ENCODE results near the gene KRT37.
"Not testable (repeated sequence)": the region's sequence is repeated elsewhere in the genome, so short reads cannot be mapped to it uniquely, and the experiment has no call there.

- not testable (repeated sequence) for TF ChIP-seq POLR2A, CTCF (IDR thresholded peaks at IDR 0.05)
Measured at GRCh38 chr17:41380091-41380490, 44.3 kb downstream of the KRT37 start.

Measured in thyroid gland (tissue), 4 donors.